ENCODE measurements around the gene DNM1L. TPM values are rescaled to one million over a fixed set of nuclear protein-coding genes. Genes with fewer than 3 reads are reported as not detected.

The DNM1L gene
- total RNA-seq, 4 donors from 2014 or later = 66.4 to 81.4 (median 71.8) TPM

GRCh38 chr12:32679920-32680237, 778 bp downstream of the DNM1L start:
- no peak for DNase-seq (ENCODE audit: extremely low spot score)
- intact Hi-C loops (cut with DNase I) = loop anchor here (5.0 to 10.0 kb wide), 2 partner anchors 575 to 1023 kb away; partner anchors contain the start of genes BICD1 and ETFBKMT
- Histone ChIP-seq H3K36me3 (no peaks in the 10 kb centered on the region), H3K27me3 (no peaks in the 10 kb centered on the region), H3K9me3 (no peaks in the 10 kb centered on the region), H3K4me1 (peaks cover 12 to 36% (median 26%) of the 10 kb centered on the region in 4 donors), H3K27ac (replicated peaks in 1 of 4) (peak overlapping the region; percentile 87 to 99 (median 96)), H3K4me3 (peak overlapping the region; percentile 78 to 99 (median 92))
- TF ChIP-seq POLR2A (IDR thresholded peaks at IDR 0.05; ENCODE audit: low read depth) = no peak
- TF ChIP-seq EP300 (IDR thresholded peaks at IDR 0.05) = no peak
- no peak for TF ChIP-seq CTCF (IDR thresholded peaks at IDR 0.05)
- no peak for TF ChIP-seq POLR2AphosphoS5 (IDR thresholded peaks at IDR 0.05)
- WGBS = 1% methylated on average over 14 of the region's 14 CpGs

GRCh38 chr12:32680787-32681186, 1.7 kb downstream of the DNM1L start:
- H3K4me3 ChIP-seq = peak overlapping the region; percentile 78 to 99 (median 92)
- H3K27ac ChIP-seq (replicated peaks in 1 of 4) = peak overlapping the region; percentile 87 to 99 (median 96)
- peaks cover 0 to 7% (median 0%) of the 10 kb centered on the region in 4 donors for H3K36me3 ChIP-seq
- intact Hi-C loops (cut with DNase I) = no loop called here
- TF ChIP-seq EP300 (IDR thresholded peaks at IDR 0.05) (no peak), POLR2A (IDR thresholded peaks at IDR 0.05; ENCODE audit: low read depth) (no peak), POLR2AphosphoS5 (IDR thresholded peaks at IDR 0.05) (no peak), CTCF (IDR thresholded peaks at IDR 0.05) (no peak)
- no peaks in the 10 kb centered on the region for H3K9me3 ChIP-seq
- H3K4me1 ChIP-seq = peaks cover 12 to 36% (median 26%) of the 10 kb centered on the region in 4 donors
- H3K27me3 ChIP-seq = no peaks in the 10 kb centered on the region
- DNase-seq (ENCODE audit: extremely low spot score) = no peak

GRCh38 chr12:32681272-32681671, 2.2 kb downstream of the DNM1L start:
- WGBS = 82% methylated on average over 11 of the region's 11 CpGs
- Histone ChIP-seq H3K27me3 (no peaks in the 10 kb centered on the region), H3K4me3 (no peak overlapping the region), H3K36me3 (peaks cover 0 to 7% (median 0%) of the 10 kb centered on the region in 4 donors), H3K9me3 (no peaks in the 10 kb centered on the region), H3K27ac (replicated peaks in 1 of 4) (peak overlapping the region; percentile 87 to 99 (median 96)), H3K4me1 (peaks cover 12 to 36% (median 26%) of the 10 kb centered on the region in 4 donors)
- DNase-seq (ENCODE audit: extremely low spot score) = no peak
- TF ChIP-seq POLR2A (IDR thresholded peaks at IDR 0.05; ENCODE audit: low read depth) = no peak
- no peak for TF ChIP-seq POLR2AphosphoS5 (IDR thresholded peaks at IDR 0.05)
- no peak for TF ChIP-seq EP300 (IDR thresholded peaks at IDR 0.05)
- TF ChIP-seq CTCF (IDR thresholded peaks at IDR 0.05) = no peak
- intact Hi-C loops (cut with DNase I) = no loop called here

GRCh38 chr12:32686340-32686739, 7.2 kb downstream of the DNM1L start:
- TF ChIP-seq POLR2A (IDR thresholded peaks at IDR 0.05; ENCODE audit: low read depth) = no peak
- no peak for TF ChIP-seq EP300 (IDR thresholded peaks at IDR 0.05)
- no peak for TF ChIP-seq POLR2AphosphoS5 (IDR thresholded peaks at IDR 0.05)
- TF ChIP-seq CTCF (IDR thresholded peaks at IDR 0.05) = no peak

GRCh38 chr12:32688786-32689185, 9.7 kb downstream of the DNM1L start:
- Histone ChIP-seq H3K27me3 (no peaks in the 10 kb centered on the region), H3K4me3 (no peak overlapping the region), H3K9me3 (no peaks in the 10 kb centered on the region), H3K27ac (replicated peaks in 1 of 4) (no peak overlapping the region), H3K36me3 (peaks cover 0 to 8% (median 0%) of the 10 kb centered on the region in 4 donors), H3K4me1 (peaks cover 0 to 53% (median 25%) of the 10 kb centered on the region in 4 donors)
- DNase-seq (ENCODE audit: extremely low spot score) = no peak
- intact Hi-C loops (cut with DNase I) = no loop called here
- TF ChIP-seq POLR2A (IDR thresholded peaks at IDR 0.05; ENCODE audit: low read depth) (no peak), CTCF (IDR thresholded peaks at IDR 0.05) (no peak), EP300 (IDR thresholded peaks at IDR 0.05) (no peak)

More at GRCh38 chr12:32686340-32686739, 7.2 kb downstream of the DNM1L start:
- Histone ChIP-seq H3K4me1 (peaks cover under 1 to 48% (median 30%) of the 10 kb centered on the region in 4 donors), H3K27me3 (no peaks in the 10 kb centered on the region), H3K4me3 (no peak overlapping the region), H3K36me3 (peaks cover 0 to 7% (median 0%) of the 10 kb centered on the region in 4 donors), H3K9me3 (no peaks in the 10 kb centered on the region), H3K27ac (replicated peaks in 1 of 4) (no peak overlapping the region)
- intact Hi-C loops (cut with DNase I) = no loop called here
- no peak for DNase-seq (ENCODE audit: extremely low spot score)
- 100% methylated on average over 1 of the region's 1 CpG for WGBS

All from esophagus muscularis mucosa (tissue), 4 donors.